ENCODE measurements around the gene GCK.

GRCh38 chr7:44215531-44215930 lies 26.3 kb upstream of the GCK start:
- TF ChIP-seq CTCF (IDR thresholded peaks at IDR 0.05): no peak
- TF ChIP-seq POLR2A (IDR thresholded peaks at IDR 0.05): no peak

Measured in breast epithelium (tissue), 3 donors.